Mucosa of gallbladder (tissue), 1 donor: ENCODE measurements around the gene MRPL24. TPM values are rescaled to one million over a fixed set of nuclear protein-coding genes. Genes with fewer than 3 reads are reported as not detected.
"Not testable (repeated sequence)": the region's sequence is repeated elsewhere in the genome, so short reads cannot be mapped to it uniquely, and the experiment has no call there.

Experiments used
- DNase-seq: peaks from one replicate; pipeline ENCODE4 v3.0.0-alpha.2; 2020; ENCODE audit warnings: low spot score
- total RNA-seq: library from RNA; stranded (reverse); gene quantifications from one replicate; pipeline ENCODE4 v1.2.1, GENCODE V29; 2021
- donor health status: DM: no; HTN: no; CAD: no.

MRPL24 gene
- 63.7 TPM for total RNA-seq

GRCh38 chr1:156740741-156741480 lies at the start of gene MRPL24:
MRPL24 (minus strand) TSS chr1:156741088; CDS start chr1:156738704, 2,384 bp downstream.
- peak; percentile 99 for DNase-seq

GRCh38 chr1:156789621-156790318 lies 48.9 kb upstream of the MRPL24 start:
- no peak for DNase-seq

- no peak for DNase-seq
Measured at GRCh38 chr1:156788136-156788535, 47.2 kb upstream of the MRPL24 start.

- DNase-seq, result no peak
Measured at GRCh38 chr1:156786640-156787039, 45.8 kb upstream of the MRPL24 start.

- DNase-seq, result no peak
Measured at GRCh38 chr1:156785458-156785857, 44.6 kb upstream of the MRPL24 start.

GRCh38 chr1:156781585-156782186 lies 40.8 kb upstream of the MRPL24 start:
- DNase-seq, result no peak

- DNase-seq, result no peak
Measured at GRCh38 chr1:156777573-156777972, 36.7 kb upstream of the MRPL24 start.

GRCh38 chr1:156776942-156777341 lies 36.1 kb upstream of the MRPL24 start:
- DNase-seq, result no peak

GRCh38 chr1:156775799-156776198 lies 34.9 kb upstream of the MRPL24 start:
- no peak for DNase-seq

GRCh38 chr1:156773607-156774006 lies 32.7 kb upstream of the MRPL24 start:
- DNase-seq, result no peak

GRCh38 chr1:156772728-156773497 lies 32.0 kb upstream of the MRPL24 start:
- DNase-seq, result no peak

GRCh38 chr1:156772222-156772621 lies 31.3 kb upstream of the MRPL24 start:
- no peak for DNase-seq

GRCh38 chr1:156768610-156769295 lies 27.9 kb upstream of the MRPL24 start:
- no peak for DNase-seq

GRCh38 chr1:156767879-156768604 lies 27.2 kb upstream of the MRPL24 start:
- no peak for DNase-seq

- DNase-seq, result peak; percentile 99
Measured at GRCh38 chr1:156767101-156767878, 26.4 kb upstream of the MRPL24 start, which contains the start of gene PRCC. PRCC (plus strand) TSS chr1:156767535; CDS start chr1:156767772, 237 bp downstream.

GRCh38 chr1:156766298-156767100 lies 25.6 kb upstream of the MRPL24 start:
- DNase-seq, result no peak

GRCh38 chr1:156765666-156766065 lies 24.8 kb upstream of the MRPL24 start:
- no peak for DNase-seq

GRCh38 chr1:156765136-156765535 lies 24.2 kb upstream of the MRPL24 start:
- DNase-seq, result not testable (repeated sequence)

GRCh38 chr1:156760796-156761104 lies 19.9 kb upstream of the MRPL24 start:
- DNase-seq, result no peak
